22Rv1 (cell line): ENCODE results near the gene RPL39L.

Source experiments
- H3K27ac ChIP-seq: fragments of 450-650 bp; 2 replicates; pipeline ENCODE4 v1.5.1; 2017
- CTCF ChIP-seq: fragments of 450-650 bp; IDR thresholded peaks from 2 replicates; pipeline ENCODE4 v1.5.1; 2017; ENCODE audit warnings: mild to moderate bottlenecking
- ZFX ChIP-seq: fragments of 450-650 bp; IDR thresholded peaks from 2 replicates; pipeline ENCODE4 v1.6.1; 2017; ENCODE audit warnings: antibody characterized with exemption, borderline replicate concordance

RPL39L gene

DNA sequence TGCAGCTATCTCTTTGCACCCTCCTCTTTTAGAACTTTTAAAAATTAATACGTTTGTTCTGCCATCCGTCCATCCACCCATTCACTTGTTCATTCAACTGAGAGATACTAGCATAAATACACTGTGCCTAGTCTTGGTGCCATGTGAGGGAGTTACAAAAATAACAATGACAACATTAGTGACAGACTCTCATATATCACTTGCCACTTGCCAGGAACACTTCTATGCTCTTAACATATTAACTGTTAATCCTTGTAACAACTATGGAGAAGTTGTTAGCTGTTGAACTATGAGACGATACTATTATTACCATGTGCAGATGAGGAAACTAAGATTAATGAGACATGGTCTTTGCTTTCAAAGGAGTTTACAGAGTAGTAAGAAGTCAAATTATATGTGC, 33.6 kb downstream of the RPL39L start:
- TF ChIP-seq ZFX (no peak), CTCF (no peak)
- no peak overlapping the region for H3K27ac ChIP-seq

DNA sequence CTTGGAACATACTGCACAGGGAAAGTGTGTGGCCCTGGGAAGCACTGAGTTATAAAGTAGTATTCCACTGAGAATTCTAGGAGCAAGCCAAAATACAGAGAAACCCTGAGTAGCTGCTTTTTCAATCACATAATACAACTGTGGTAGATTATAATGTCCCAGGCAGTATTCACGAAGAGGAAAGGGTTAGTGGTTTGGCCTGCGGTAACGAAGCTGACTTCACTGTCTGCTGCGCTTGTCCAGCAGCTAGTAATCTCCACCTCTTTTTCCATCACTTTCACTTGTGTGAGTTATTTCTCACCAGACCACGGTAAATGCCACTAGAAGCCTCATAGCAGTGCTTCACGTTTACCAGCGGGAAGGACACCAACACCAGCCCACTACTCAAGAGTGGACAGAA, 34.4 kb downstream of the RPL39L start:
- TF ChIP-seq ZFX (no peak), CTCF (no peak)
- H3K27ac ChIP-seq: no peak overlapping the region

GRCh38 chr3:187104342-187104741, 35.0 kb downstream of the RPL39L start:
- TF ChIP-seq ZFX: no peak
- TF ChIP-seq CTCF: no peak
- H3K27ac ChIP-seq: no peak overlapping the region

DNA sequence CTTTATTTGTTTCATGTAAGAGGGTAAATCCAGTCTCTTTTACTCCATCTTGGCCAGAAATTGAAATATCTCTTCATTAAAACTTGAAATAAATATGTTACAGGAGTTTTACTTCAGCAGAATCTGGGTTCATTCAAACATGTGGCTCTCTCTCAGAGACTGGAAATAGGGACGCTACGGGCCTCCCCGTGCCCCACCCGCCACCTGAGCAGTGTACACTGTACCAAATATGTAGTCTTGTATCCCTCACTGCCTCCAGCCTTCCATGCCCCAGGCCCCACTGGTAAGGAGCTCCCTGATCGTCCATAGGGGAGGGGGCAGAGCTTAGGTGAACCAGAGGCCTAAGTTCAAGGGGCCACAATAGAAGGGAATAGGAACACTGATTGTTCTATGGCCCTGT, 36.0 kb downstream of the RPL39L start:
- TF ChIP-seq ZFX (no peak), CTCF (no peak)
- no peak overlapping the region for H3K27ac ChIP-seq

GRCh38 chr3:187102073-187102634, 37.1 kb downstream of the RPL39L start:
- no peak overlapping the region for H3K27ac ChIP-seq
- TF ChIP-seq CTCF (no peak), ZFX (no peak)

DNA sequence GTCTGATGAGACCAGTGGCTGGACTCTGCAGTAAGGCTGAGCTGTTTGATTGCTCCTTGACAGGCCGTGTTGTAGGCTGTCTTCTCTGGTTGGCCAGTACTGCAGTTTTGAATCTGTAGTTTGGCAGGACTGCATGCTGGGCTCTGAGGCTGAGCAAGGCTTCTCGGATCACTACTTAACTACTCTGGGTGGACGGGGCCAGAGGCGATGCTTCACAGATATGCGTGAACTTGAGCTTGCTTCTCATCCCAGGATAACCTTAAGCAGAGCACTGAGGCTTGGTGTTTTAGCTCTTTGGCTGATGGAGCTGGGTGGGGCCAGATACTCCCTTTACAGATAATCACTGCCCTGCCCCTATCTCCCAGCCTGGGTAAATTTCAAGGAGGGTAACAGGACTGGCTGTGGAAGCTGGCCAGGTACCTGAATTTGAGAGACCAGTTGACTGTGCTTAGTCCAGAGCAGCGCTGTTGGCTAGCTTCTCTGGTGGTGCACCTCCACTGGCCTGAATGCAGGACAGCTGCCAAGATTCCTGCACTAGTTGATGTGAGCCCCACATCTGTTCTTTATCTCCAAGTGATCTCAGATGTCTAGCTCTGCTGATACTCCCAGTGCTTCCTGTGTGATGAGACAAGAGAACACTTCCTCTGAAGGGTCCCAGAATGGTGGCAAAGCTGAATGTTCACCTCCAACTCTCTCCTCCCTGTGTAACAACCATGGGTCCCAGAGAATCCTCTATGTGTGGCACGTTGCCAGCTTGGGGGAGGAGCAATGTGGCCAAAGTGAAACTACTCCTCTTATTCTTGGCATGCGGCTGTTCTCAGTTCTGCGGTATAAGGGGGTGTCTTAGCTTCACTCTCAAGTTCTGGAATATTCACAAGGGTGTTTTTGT, 37.9 kb downstream of the RPL39L start:
- H3K27ac ChIP-seq: no peak overlapping the region
- no peak for TF ChIP-seq CTCF
- TF ChIP-seq ZFX: no peak

GRCh38 chr3:187098923-187099512, 40.3 kb downstream of the RPL39L start:
- TF ChIP-seq ZFX (no peak), CTCF (no peak)

More at GRCh38 chr3:187098923-187099512, 40.3 kb downstream of the RPL39L start:
- H3K27ac ChIP-seq: no peak overlapping the region
